GM23338 (cell line): ENCODE results near the gene MUC12. TPM values are rescaled to one million over a fixed set of nuclear protein-coding genes. Genes with fewer than 3 reads are reported as not detected.
A peak's percentile ranks its signal among the peaks of the same experiment; 100 is the strongest.

ENCODE experiments used
- ATAC-seq: fragments of 200-7000 bp; cut with Tn5 transposase; 3 replicates; pipeline ENCODE4 v1.9.1; 2020
- DNase-seq: peaks from one replicate; pipeline ENCODE4 v3.0.0-alpha.2; 2015; ENCODE audit warnings: low spot score
- H2AFZ ChIP-seq: fragments of 200-600 bp; sonication (generic); 2 replicates; pipeline ENCODE4 v1.8.0; 2016; ENCODE audit warnings: antibody characterized with exemption, mild to moderate bottlenecking, moderate library complexity
- H3F3A ChIP-seq: fragments of 200-600 bp; sonication (generic); replicated peaks from 2 replicates; pipeline ENCODE4 v1.8.0; 2017; ENCODE audit warnings: antibody characterized with exemption, mixed run types, low read depth
- H3K27ac ChIP-seq: fragments of 200-600 bp; sonication (generic); 2 replicates; pipeline ENCODE4 v1.6.1; 2016; ENCODE audit warnings: low read depth
- H3K27me3 ChIP-seq: fragments of 200-600 bp; sonication (generic); 2 replicates; pipeline ENCODE4 v1.8.0; 2016; ENCODE audit warnings: mild to moderate bottlenecking, mixed run types, moderate library complexity; ENCODE audit not compliant: insufficient read depth
- H3K36me3 ChIP-seq: fragments of 200-600 bp; sonication (generic); 2 replicates; pipeline ENCODE4 v1.8.0; 2016; ENCODE audit warnings: mild to moderate bottlenecking; ENCODE audit not compliant: insufficient read depth
- H3K4me1 ChIP-seq: fragments of 200-600 bp; sonication (generic); 2 replicates; pipeline ENCODE4 v1.8.0; 2016; ENCODE audit warnings: mild to moderate bottlenecking, moderate library complexity; ENCODE audit not compliant: insufficient read depth
- H3K4me2 ChIP-seq: fragments of 200-600 bp; sonication (generic); 2 replicates; pipeline ENCODE4 v1.7.1; 2017; ENCODE audit warnings: mixed run types
- H3K4me3 ChIP-seq: fragments of 200-600 bp; sonication (generic); 2 replicates; pipeline ENCODE4 v1.6.1; 2016; ENCODE audit warnings: mixed run types
- H3K79me2 ChIP-seq: fragments of 200-600 bp; sonication (generic); replicated peaks from 2 replicates; pipeline ENCODE4 v1.8.0; 2017; ENCODE audit warnings: mild to moderate bottlenecking; ENCODE audit not compliant: insufficient read depth
- H3K9me2 ChIP-seq: fragments of 200-600 bp; sonication (generic); 2 replicates; pipeline ENCODE4 v1.8.0; 2017; ENCODE audit not compliant: insufficient read depth
- H4K20me1 ChIP-seq: fragments of 200-600 bp; sonication (generic); replicated peaks from 2 replicates; pipeline ENCODE4 v1.8.0; 2017; ENCODE audit warnings: mild to moderate bottlenecking; ENCODE audit not compliant: insufficient read depth
- H3K27ac Mint-ChIP-seq: 2 replicates; pipeline ENCODE4 v1.8.0; 2020; ENCODE audit warnings: inconsistent platforms, mild to moderate bottlenecking, moderate library complexity, mixed read lengths
- H3K27me3 Mint-ChIP-seq: 3 replicates; pipeline ENCODE4 v1.8.0; 2022; ENCODE audit warnings: low read depth, mild to moderate bottlenecking, moderate library complexity, mixed read lengths, inconsistent platforms; ENCODE audit not compliant: insufficient read depth, poor library complexity
- H3K36me3 Mint-ChIP-seq: 3 replicates; pipeline ENCODE4 v1.8.0; 2021; ENCODE audit warnings: low read depth, mild to moderate bottlenecking, inconsistent platforms, moderate library complexity, mixed read lengths
- H3K4me1 Mint-ChIP-seq: 3 replicates; pipeline ENCODE4 v1.8.0; 2020; ENCODE audit warnings: mild to moderate bottlenecking, inconsistent platforms, mixed read lengths
- H3K4me3 Mint-ChIP-seq: 3 replicates; pipeline ENCODE4 v1.8.0; 2021; ENCODE audit warnings: moderate library complexity, mild to moderate bottlenecking, inconsistent platforms, mixed read lengths
- H3K9me3 Mint-ChIP-seq: 3 replicates; pipeline ENCODE4 v1.8.0; 2020; ENCODE audit warnings: moderate library complexity, mild to moderate bottlenecking, inconsistent platforms, mixed read lengths
- CREB1 ChIP-seq: fragments of 250-450 bp; sonication (Bioruptor Pico); IDR thresholded peaks from 2 replicates; pipeline ENCODE4 v1.5.0; 2020; ENCODE audit warnings: low read depth, mild to moderate bottlenecking, moderate library complexity
- EZH2 ChIP-seq: fragments of 200-600 bp; sonication (generic); IDR thresholded peaks from one replicate; pipeline ENCODE4 v1.8.0; 2017; ENCODE audit warnings: antibody characterized with exemption, mild to moderate bottlenecking, low read depth; ENCODE audit not compliant: unreplicated experiment
- EZH2phosphoT487 ChIP-seq: fragments of 200-600 bp; sonication (generic); IDR thresholded peaks from one replicate; pipeline ENCODE4 v1.8.1; 2018; ENCODE audit warnings: antibody characterized with exemption; ENCODE audit not compliant: unreplicated experiment
- JUNB ChIP-seq: IDR thresholded peaks from one replicate; pipeline ENCODE4 v1.6.1; 2016; ENCODE audit warnings: antibody characterized with exemption; ENCODE audit not compliant: unreplicated experiment
- NANOG ChIP-seq: IDR thresholded peaks from 2 replicates; pipeline ENCODE4 v1.6.1; 2016; ENCODE audit warnings: antibody characterized with exemption, borderline replicate concordance
- POLR2AphosphoS5 ChIP-seq: IDR thresholded peaks from 2 replicates; pipeline ENCODE4 v1.6.1; 2016; ENCODE audit warnings: antibody characterized with exemption, low read depth
- ZNF114 ChIP-seq: fragments of 250-450 bp; sonication (Bioruptor Pico); IDR thresholded peaks from 2 replicates; pipeline ENCODE4 v1.5.0; 2020; ENCODE audit warnings: mild to moderate bottlenecking, moderate library complexity
- ZNF331 ChIP-seq: fragments of 250-450 bp; sonication (Bioruptor Pico); IDR thresholded peaks from 2 replicates; pipeline ENCODE4 v1.5.0; 2020; ENCODE audit warnings: low read depth, mild to moderate bottlenecking, moderate library complexity
- polyA plus RNA-seq: library from polyadenylated mRNA; unstranded; fragments of >200 nt; fragmentation: Nextera tagmentation; extraction: Ambion mirVana; gene quantifications from 2 replicates; pipeline ENCODE4 v1.2.1, GENCODE V29; 2016
- total RNA-seq: library from RNA; depleted of rRNA; stranded (reverse); fragments of >200 nt; shearing (Covaris generic); gene quantifications from 2 replicates; pipeline ENCODE4 v1.2.3, GENCODE V29; 2014
- TF ChIP-seq, protein P1 (sequence below): IDR thresholded peaks from 2 replicates; pipeline ENCODE4 v1.6.1; 2016; ENCODE audit warnings: antibody characterized with exemption
- TF ChIP-seq, protein P2 (sequence below), 2 experiments: fragments of 200-600 bp in 1 of 2; sonication (generic) in 1 of 2; conservative IDR thresholded peaks; 2 replicates each; pipeline versions ENCODE4 v1.5.1 to v1.6.1; 2016 to 2017; ENCODE audit warnings: antibody characterized with exemption in 2 of 2, low read depth in 2 of 2, mild to moderate bottlenecking in 2 of 2, moderate library complexity in 1 of 2
- TF ChIP-seq, protein P3 (sequence below): fragments of 250-450 bp; sonication (Bioruptor Pico); IDR thresholded peaks from 2 replicates; pipeline ENCODE4 v1.5.0; 2020; ENCODE audit warnings: mild to moderate bottlenecking, moderate library complexity

The MUC12 gene
- total and polyA plus RNA-seq, 2 experiments from 2014 or later = 4.6 to 18.0 TPM

DNA sequence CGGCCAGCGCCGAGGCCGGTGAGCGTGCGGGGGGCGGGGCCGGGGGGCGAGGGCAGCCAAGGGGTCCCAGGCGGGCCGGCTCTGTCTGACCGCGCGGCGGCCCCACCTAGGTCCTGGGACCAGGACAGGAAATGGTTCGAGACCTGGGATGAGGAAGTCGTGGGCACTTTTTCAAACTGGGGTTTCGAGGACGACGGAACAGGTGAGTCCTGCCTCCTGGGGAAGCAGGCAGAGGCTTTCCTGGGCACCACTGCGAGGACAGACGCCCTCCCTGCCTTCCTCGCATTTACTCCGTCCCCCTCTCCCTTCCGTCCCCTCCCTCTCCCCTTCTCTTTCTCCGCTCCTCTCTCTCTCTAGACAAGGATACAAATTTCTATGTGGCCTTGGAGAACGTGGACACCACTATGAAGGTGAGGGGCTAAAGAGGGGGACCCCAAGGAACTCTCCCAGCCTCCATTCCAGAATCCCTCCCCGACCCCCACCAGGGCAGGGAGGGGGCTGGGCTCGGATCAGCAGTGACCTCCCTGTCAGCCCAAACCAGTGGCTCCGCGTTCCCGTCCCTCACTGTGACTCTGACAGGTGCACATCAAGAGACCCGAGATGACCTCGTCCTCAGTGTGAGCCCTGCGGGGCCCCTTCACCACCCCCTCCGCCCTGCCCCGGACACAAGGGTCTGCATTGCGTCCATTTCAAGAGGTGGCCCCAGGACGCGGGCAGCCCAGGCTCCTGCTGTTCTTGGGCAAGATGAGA is 2.6 kb upstream of the MUC12 start:
- H3K9me2 ChIP-seq = no peaks in the 10 kb centered on the region
- ATAC-seq (peak; percentile 0), DNase-seq (peak; percentile 46)
- no peaks in the 10 kb centered on the region for H3K9me3 Mint-ChIP-seq
- H3K79me2 ChIP-seq = no peaks in the 10 kb centered on the region
- peaks cover 38% of the 10 kb centered on the region for H3K4me1 ChIP-seq
- H3K36me3 Mint-ChIP-seq = no peaks in the 10 kb centered on the region; the same call in 2 of the 3 replicates
- peak overlapping the region; percentile 88 for H3K4me3 Mint-ChIP-seq
- peak overlapping the region; percentile 97 for H2AFZ ChIP-seq
- peak overlapping the region; percentile 100 for H3K4me2 ChIP-seq
- H3K4me1 Mint-ChIP-seq = peaks cover 36% of the 10 kb centered on the region
- no peak for TF ChIP-seq EZH2phosphoT487
- no peak for TF ChIP-seq NANOG
- TF ChIP-seq EZH2 = no peak
- TF ChIP-seq CREB1 (CRISPR knock-in tag) = no peak
- TF ChIP-seq, protein P1, sequence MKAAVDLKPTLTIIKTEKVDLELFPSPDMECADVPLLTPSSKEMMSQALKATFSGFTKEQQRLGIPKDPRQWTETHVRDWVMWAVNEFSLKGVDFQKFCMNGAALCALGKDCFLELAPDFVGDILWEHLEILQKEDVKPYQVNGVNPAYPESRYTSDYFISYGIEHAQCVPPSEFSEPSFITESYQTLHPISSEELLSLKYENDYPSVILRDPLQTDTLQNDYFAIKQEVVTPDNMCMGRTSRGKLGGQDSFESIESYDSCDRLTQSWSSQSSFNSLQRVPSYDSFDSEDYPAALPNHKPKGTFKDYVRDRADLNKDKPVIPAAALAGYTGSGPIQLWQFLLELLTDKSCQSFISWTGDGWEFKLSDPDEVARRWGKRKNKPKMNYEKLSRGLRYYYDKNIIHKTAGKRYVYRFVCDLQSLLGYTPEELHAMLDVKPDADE = no peak
- TF ChIP-seq, protein P2, sequence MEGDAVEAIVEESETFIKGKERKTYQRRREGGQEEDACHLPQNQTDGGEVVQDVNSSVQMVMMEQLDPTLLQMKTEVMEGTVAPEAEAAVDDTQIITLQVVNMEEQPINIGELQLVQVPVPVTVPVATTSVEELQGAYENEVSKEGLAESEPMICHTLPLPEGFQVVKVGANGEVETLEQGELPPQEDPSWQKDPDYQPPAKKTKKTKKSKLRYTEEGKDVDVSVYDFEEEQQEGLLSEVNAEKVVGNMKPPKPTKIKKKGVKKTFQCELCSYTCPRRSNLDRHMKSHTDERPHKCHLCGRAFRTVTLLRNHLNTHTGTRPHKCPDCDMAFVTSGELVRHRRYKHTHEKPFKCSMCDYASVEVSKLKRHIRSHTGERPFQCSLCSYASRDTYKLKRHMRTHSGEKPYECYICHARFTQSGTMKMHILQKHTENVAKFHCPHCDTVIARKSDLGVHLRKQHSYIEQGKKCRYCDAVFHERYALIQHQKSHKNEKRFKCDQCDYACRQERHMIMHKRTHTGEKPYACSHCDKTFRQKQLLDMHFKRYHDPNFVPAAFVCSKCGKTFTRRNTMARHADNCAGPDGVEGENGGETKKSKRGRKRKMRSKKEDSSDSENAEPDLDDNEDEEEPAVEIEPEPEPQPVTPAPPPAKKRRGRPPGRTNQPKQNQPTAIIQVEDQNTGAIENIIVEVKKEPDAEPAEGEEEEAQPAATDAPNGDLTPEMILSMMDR (conservative IDR thresholded peaks at IDR 0.05; ENCODE audit: low read depth in 2 of 2) = no peak
- TF ChIP-seq ZNF114 = no peak
- H3K36me3 ChIP-seq = no peaks in the 10 kb centered on the region
- H3K27ac ChIP-seq = no peak overlapping the region
- peaks cover 2% of the 10 kb centered on the region; the same call in 1 of the 2 replicates for H4K20me1 ChIP-seq
- peaks cover 20% of the 10 kb centered on the region for H3K27me3 ChIP-seq
- H3F3A ChIP-seq = peaks cover 15% of the 10 kb centered on the region
- H3K27me3 Mint-ChIP-seq = peaks cover 29% of the 10 kb centered on the region
- no peak overlapping the region for H3K27ac Mint-ChIP-seq
- H3K4me3 ChIP-seq = peak overlapping the region; percentile 89

DNA sequence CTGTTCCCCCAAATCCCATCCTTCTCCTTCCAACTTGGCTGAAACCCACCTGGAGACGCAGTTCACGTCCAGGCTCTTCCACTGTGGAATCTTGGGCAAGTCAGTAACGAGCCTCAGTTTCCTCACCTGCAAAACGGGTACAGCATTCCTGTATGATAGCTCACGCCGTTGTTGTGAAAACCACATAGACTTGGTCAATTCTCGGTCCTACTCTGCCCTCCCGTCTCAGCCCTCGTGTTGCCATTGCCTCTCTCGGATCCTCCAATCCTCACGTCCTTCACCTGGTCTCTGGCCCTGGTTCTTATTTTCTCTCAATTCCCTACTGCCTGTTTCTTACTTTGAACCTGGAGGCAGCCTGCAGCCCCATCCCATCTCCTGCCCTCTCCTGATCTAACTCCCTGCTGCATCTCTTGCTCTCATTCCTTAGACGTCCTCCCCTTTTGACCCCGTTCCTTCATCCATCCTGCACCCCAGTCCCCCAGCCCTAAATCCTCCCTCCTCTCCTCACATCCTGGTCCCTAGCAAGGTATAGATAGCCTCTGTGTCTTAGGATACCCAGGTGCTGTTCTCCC is 2.0 kb upstream of the MUC12 start:
- Histone ChIP-seq H3K4me2 (peak overlapping the region; percentile 100), H2AFZ (no peak overlapping the region), H3K9me2 (no peaks in the 10 kb centered on the region), H3K27me3 (peaks cover 20% of the 10 kb centered on the region), H3K36me3 (no peaks in the 10 kb centered on the region), H4K20me1 (peaks cover 2% of the 10 kb centered on the region; the same call in 1 of the 2 replicates), H3K27ac (no peak overlapping the region), H3K4me3 (peak overlapping the region; percentile 89), H3F3A (peaks cover 15% of the 10 kb centered on the region), H3K4me1 (peaks cover 38% of the 10 kb centered on the region), H3K79me2 (no peaks in the 10 kb centered on the region)
- DNase-seq (peak; percentile 43), ATAC-seq (no peak)
- peaks cover 29% of the 10 kb centered on the region for H3K27me3 Mint-ChIP-seq
- H3K27ac Mint-ChIP-seq = no peak overlapping the region
- H3K9me3 Mint-ChIP-seq = no peaks in the 10 kb centered on the region
- H3K36me3 Mint-ChIP-seq = no peaks in the 10 kb centered on the region; the same call in 2 of the 3 replicates
- peak overlapping the region; percentile 88 for H3K4me3 Mint-ChIP-seq
- peaks cover 36% of the 10 kb centered on the region for H3K4me1 Mint-ChIP-seq
- TF ChIP-seq, protein P3, sequence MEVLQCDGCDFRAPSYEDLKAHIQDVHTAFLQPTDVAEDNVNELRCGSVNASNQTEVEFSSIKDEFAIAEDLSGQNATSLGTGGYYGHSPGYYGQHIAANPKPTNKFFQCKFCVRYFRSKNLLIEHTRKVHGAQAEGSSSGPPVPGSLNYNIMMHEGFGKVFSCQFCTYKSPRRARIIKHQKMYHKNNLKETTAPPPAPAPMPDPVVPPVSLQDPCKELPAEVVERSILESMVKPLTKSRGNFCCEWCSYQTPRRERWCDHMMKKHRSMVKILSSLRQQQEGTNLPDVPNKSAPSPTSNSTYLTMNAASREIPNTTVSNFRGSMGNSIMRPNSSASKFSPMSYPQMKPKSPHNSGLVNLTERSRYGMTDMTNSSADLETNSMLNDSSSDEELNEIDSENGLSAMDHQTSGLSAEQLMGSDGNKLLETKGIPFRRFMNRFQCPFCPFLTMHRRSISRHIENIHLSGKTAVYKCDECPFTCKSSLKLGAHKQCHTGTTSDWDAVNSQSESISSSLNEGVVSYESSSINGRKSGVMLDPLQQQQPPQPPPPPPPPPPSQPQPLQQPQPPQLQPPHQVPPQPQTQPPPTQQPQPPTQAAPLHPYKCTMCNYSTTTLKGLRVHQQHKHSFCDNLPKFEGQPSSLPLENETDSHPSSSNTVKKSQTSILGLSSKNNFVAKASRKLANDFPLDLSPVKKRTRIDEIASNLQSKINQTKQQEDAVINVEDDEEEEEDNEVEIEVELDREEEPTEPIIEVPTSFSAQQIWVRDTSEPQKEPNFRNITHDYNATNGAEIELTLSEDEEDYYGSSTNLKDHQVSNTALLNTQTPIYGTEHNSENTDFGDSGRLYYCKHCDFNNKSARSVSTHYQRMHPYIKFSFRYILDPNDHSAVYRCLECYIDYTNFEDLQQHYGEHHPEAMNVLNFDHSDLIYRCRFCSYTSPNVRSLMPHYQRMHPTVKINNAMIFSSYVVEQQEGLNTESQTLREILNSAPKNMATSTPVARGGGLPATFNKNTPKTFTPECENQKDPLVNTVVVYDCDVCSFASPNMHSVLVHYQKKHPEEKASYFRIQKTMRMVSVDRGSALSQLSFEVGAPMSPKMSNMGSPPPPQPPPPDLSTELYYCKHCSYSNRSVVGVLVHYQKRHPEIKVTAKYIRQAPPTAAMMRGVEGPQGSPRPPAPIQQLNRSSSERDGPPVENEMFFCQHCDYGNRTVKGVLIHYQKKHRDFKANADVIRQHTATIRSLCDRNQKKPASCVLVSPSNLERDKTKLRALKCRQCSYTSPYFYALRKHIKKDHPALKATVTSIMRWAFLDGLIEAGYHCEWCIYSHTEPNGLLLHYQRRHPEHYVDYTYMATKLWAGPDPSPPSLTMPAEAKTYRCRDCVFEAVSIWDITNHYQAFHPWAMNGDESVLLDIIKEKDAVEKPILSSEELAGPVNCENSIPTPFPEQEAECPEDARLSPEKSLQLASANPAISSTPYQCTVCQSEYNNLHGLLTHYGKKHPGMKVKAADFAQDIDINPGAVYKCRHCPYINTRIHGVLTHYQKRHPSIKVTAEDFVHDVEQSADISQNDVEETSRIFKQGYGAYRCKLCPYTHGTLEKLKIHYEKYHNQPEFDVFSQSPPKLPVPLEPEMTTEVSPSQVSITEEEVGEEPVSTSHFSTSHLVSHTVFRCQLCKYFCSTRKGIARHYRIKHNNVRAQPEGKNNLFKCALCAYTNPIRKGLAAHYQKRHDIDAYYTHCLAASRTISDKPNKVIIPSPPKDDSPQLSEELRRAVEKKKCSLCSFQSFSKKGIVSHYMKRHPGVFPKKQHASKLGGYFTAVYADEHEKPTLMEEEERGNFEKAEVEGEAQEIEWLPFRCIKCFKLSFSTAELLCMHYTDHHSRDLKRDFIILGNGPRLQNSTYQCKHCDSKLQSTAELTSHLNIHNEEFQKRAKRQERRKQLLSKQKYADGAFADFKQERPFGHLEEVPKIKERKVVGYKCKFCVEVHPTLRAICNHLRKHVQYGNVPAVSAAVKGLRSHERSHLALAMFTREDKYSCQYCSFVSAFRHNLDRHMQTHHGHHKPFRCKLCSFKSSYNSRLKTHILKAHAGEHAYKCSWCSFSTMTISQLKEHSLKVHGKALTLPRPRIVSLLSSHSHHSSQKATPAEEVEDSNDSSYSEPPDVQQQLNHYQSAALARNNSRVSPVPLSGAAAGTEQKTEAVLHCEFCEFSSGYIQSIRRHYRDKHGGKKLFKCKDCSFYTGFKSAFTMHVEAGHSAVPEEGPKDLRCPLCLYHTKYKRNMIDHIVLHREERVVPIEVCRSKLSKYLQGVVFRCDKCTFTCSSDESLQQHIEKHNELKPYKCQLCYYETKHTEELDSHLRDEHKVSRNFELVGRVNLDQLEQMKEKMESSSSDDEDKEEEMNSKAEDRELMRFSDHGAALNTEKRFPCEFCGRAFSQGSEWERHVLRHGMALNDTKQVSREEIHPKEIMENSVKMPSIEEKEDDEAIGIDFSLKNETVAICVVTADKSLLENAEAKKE (CRISPR knock-in tag) = no peak
- no peak for TF ChIP-seq NANOG
- TF ChIP-seq ZNF331 (CRISPR knock-in tag) = no peak
- TF ChIP-seq JUNB = no peak
- no peak for TF ChIP-seq POLR2AphosphoS5
